ENCODE measurements around the gene STK40.

DNA sequence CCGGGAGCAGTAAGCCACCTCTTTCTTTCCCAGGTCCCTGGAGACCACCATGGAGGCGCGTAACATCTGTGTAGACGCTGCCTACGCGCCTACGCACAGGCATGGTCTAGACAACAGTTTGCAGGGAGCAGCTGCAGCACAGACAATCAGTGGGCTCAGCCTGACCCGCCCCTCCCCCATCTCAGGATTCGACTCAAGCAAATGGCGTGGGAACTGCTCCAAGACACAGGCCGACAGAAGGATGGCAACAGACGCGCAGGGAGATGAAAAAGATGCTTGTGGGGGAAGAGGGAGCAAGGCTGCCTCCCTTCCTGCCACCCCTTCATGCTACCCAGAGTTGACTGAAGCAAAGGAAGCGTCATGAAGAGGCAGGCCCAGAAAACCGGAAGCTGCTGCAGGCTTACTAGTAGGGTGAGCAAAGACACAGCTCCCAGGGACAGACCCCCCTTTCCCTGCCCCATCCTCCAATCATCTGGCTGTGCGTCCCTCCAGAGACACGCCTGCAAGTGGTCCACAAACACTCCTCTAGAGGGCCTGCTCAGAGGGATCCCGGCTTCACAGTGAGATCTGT lies 19.5 kb downstream of the STK40 start:
- no peak for TF ChIP-seq EZH2phosphoT487 (IDR thresholded peaks at IDR 0.05; ENCODE audit: borderline replicate concordance, low read length)
- TF ChIP-seq, protein P1, sequence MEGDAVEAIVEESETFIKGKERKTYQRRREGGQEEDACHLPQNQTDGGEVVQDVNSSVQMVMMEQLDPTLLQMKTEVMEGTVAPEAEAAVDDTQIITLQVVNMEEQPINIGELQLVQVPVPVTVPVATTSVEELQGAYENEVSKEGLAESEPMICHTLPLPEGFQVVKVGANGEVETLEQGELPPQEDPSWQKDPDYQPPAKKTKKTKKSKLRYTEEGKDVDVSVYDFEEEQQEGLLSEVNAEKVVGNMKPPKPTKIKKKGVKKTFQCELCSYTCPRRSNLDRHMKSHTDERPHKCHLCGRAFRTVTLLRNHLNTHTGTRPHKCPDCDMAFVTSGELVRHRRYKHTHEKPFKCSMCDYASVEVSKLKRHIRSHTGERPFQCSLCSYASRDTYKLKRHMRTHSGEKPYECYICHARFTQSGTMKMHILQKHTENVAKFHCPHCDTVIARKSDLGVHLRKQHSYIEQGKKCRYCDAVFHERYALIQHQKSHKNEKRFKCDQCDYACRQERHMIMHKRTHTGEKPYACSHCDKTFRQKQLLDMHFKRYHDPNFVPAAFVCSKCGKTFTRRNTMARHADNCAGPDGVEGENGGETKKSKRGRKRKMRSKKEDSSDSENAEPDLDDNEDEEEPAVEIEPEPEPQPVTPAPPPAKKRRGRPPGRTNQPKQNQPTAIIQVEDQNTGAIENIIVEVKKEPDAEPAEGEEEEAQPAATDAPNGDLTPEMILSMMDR (IDR thresholded peaks at IDR 0.05; ENCODE audit: low read depth, low read length, poor library complexity, severe bottlenecking): peak; percentile 49

Measured in DOHH2 (cell line).